CD4-positive, CD25-positive, alpha-beta regulatory T cell (primary cell): Measurements from ENCODE around the gene SARDH. TPM values are rescaled to one million over a fixed set of nuclear protein-coding genes. Genes with fewer than 3 reads are reported as not detected.

Experiments
- ATAC-seq, 2 donors: fragments of 150-1000 bp; cut with Tn5 transposase; one replicate each; pipeline ENCODE4 v1.10.0; 2021; ENCODE audit warnings: low read depth in 2 of 2, moderate number of reproducible peaks in 2 of 2, moderate library complexity in 1 of 2
- DNase-seq, 3 donors: peaks; one replicate each; pipeline versions ENCODE4 v3.0.0 to v3.0.0-alpha.2; 2012 to 2022; ENCODE audit warnings: mixed read lengths in 1 of 3
- H3K27ac ChIP-seq: one replicate; pipeline ENCODE4 v1.7.0; 2013; ENCODE audit warnings: mild to moderate bottlenecking, low read length; ENCODE audit not compliant: insufficient read depth, poor library complexity, severe bottlenecking
- H3K27me3 ChIP-seq: one replicate; pipeline ENCODE4 v1.7.0; 2013; ENCODE audit warnings: low read length; ENCODE audit not compliant: control insufficient read depth, insufficient read depth
- H3K36me3 ChIP-seq: one replicate; pipeline ENCODE4 v1.7.0; 2013; ENCODE audit warnings: mild to moderate bottlenecking, low read length, moderate library complexity; ENCODE audit not compliant: control insufficient read depth, insufficient read depth
- H3K4me1 ChIP-seq: 2 replicates; pipeline ENCODE4 v1.7.0; 2013; ENCODE audit warnings: mild to moderate bottlenecking, low read length; ENCODE audit not compliant: insufficient read depth, control insufficient read depth, poor library complexity, severe bottlenecking
- H3K4me3 ChIP-seq: one replicate; pipeline ENCODE4 v1.7.0; 2013; ENCODE audit warnings: low read depth, mild to moderate bottlenecking, low read length, moderate library complexity
- H3K9me3 ChIP-seq, 2 experiments: 1 replicate in 1 of 2; 2 replicates in 1 of 2; pipeline ENCODE4 v1.7.0; 2013; ENCODE audit warnings: low read length in 2 of 2, mild to moderate bottlenecking in 1 of 2, moderate library complexity in 1 of 2; ENCODE audit not compliant: control insufficient read depth in 2 of 2
- H3K27ac Mint-ChIP-seq, 3 donors: one replicate each; pipeline ENCODE4 v1.8.0; 2020 to 2022; ENCODE audit warnings: mild to moderate bottlenecking in 3 of 3, mixed read lengths in 3 of 3, moderate library complexity in 2 of 3
- H3K27me3 Mint-ChIP-seq: one replicate; pipeline ENCODE4 v1.8.0; 2022; ENCODE audit warnings: mild to moderate bottlenecking, mixed read lengths
- H3K36me3 Mint-ChIP-seq: one replicate; pipeline ENCODE4 v1.8.0; 2020; ENCODE audit warnings: mixed read lengths
- H3K4me1 Mint-ChIP-seq, 4 donors: one replicate each; pipeline ENCODE4 v1.8.0; 2020 to 2022; ENCODE audit warnings: mixed read lengths in 4 of 4, mild to moderate bottlenecking in 1 of 4
- H3K4me3 Mint-ChIP-seq, 4 donors: one replicate each; pipeline ENCODE4 v1.8.0; 2020 to 2022; ENCODE audit warnings: mild to moderate bottlenecking in 4 of 4, mixed read lengths in 4 of 4, moderate library complexity in 3 of 4
- H3K9me3 Mint-ChIP-seq, 7 donors: one replicate each; pipeline ENCODE4 v1.8.0; 2020 to 2022; ENCODE audit warnings: mixed read lengths in 7 of 7, mild to moderate bottlenecking in 3 of 7, moderate library complexity in 2 of 7
- polyA plus RNA-seq, 4 donors: library from polyadenylated mRNA; unstranded; fragments of 300-500 nt; fragmentation: Illumina TruSeq; gene quantifications; one replicate each; pipeline ENCODE4 v1.2.3, GENCODE V29; 2021
- total RNA-seq: library from RNA; stranded (reverse); gene quantifications from one replicate; pipeline ENCODE4 v1.2.3, GENCODE V29; 2022

SARDH gene
- total and polyA plus RNA-seq, 5 donors from 2014 or later, result 5.8 to 15.6 (median 8.4) TPM

GRCh38 chr9:133715295-133715865 lies 22.8 kb downstream of the SARDH start:
- H3K9me3 ChIP-seq, result no peaks in the 10 kb centered on the region
- H3K27me3 ChIP-seq, result no peaks in the 10 kb centered on the region
- Mint-ChIP-seq H3K4me3 (no peak overlapping the region), H3K36me3 (peaks cover 1% of the 10 kb centered on the region), H3K27me3 (no peaks in the 10 kb centered on the region), H3K4me1 (peaks cover 0 to 6% (median 0%) of the 10 kb centered on the region in 4 donors), H3K9me3 (no peaks in the 10 kb centered on the region), H3K27ac (peak overlapping the region in 1 of 3 donors; percentile 86)
- H3K4me1 ChIP-seq, result no peaks in the 10 kb centered on the region
- H3K27ac ChIP-seq, result no peak overlapping the region
- H3K4me3 ChIP-seq, result no peak overlapping the region
- no peak for DNase-seq
- no peaks in the 10 kb centered on the region for H3K36me3 ChIP-seq
- ATAC-seq, result no peak

- H3K27ac Mint-ChIP-seq, result no peak overlapping the region
- no peaks in the 10 kb centered on the region for H3K27me3 Mint-ChIP-seq
These were observed 23.4 kb downstream of the SARDH start for GRCh38 chr9:133714606-133715294.

GRCh38 chr9:133713960-133714495 lies 24.1 kb downstream of the SARDH start:
- Mint-ChIP-seq H3K4me1 (peaks cover 0 to 14% (median 7%) of the 10 kb centered on the region in 4 donors), H3K36me3 (no peaks in the 10 kb centered on the region), H3K9me3 (no peaks in the 10 kb centered on the region), H3K27ac (peak overlapping the region in 1 of 3 donors; percentile 59), H3K4me3 (no peak overlapping the region), H3K27me3 (no peaks in the 10 kb centered on the region)
- H3K4me3 ChIP-seq, result no peak overlapping the region
- H3K36me3 ChIP-seq, result no peaks in the 10 kb centered on the region
- H3K4me1 ChIP-seq, result peaks cover 10% of the 10 kb centered on the region
- ATAC-seq (no peak), DNase-seq (no peak)
- H3K27me3 ChIP-seq, result no peaks in the 10 kb centered on the region
- no peaks in the 10 kb centered on the region for H3K9me3 ChIP-seq
- no peak overlapping the region for H3K27ac ChIP-seq

More at GRCh38 chr9:133714606-133715294, 23.4 kb downstream of the SARDH start:
- H3K4me1 Mint-ChIP-seq, result peaks cover 0 to 6% (median under 1%) of the 10 kb centered on the region in 4 donors
- H3K36me3 Mint-ChIP-seq, result no peaks in the 10 kb centered on the region
- DNase-seq (no peak), ATAC-seq (no peak)
- Histone ChIP-seq H3K4me1 (peaks cover 3% of the 10 kb centered on the region), H3K4me3 (no peak overlapping the region), H3K27ac (no peak overlapping the region), H3K9me3 (no peaks in the 10 kb centered on the region), H3K27me3 (no peaks in the 10 kb centered on the region), H3K36me3 (no peaks in the 10 kb centered on the region)
- H3K9me3 Mint-ChIP-seq, result no peaks in the 10 kb centered on the region
- H3K4me3 Mint-ChIP-seq, result no peak overlapping the region

GRCh38 chr9:133713150-133713959 lies 24.8 kb downstream of the SARDH start:
- H3K4me3 ChIP-seq, result no peak overlapping the region
- Mint-ChIP-seq H3K27ac (peak overlapping the region in 1 of 3 donors; percentile 59), H3K9me3 (no peaks in the 10 kb centered on the region), H3K4me1 (peaks cover 0 to 14% (median 7%) of the 10 kb centered on the region in 4 donors), H3K27me3 (no peaks in the 10 kb centered on the region), H3K4me3 (no peak overlapping the region), H3K36me3 (no peaks in the 10 kb centered on the region)
- ATAC-seq, result no peak
- H3K4me1 ChIP-seq, result peaks cover 15% of the 10 kb centered on the region
- H3K27ac ChIP-seq, result no peak overlapping the region
- no peaks in the 10 kb centered on the region for H3K9me3 ChIP-seq
- DNase-seq, result no peak
- no peaks in the 10 kb centered on the region for H3K36me3 ChIP-seq
- no peaks in the 10 kb centered on the region for H3K27me3 ChIP-seq

GRCh38 chr9:133712221-133713100 lies 25.7 kb downstream of the SARDH start:
- no peak for DNase-seq
- Mint-ChIP-seq H3K27ac (no peak overlapping the region), H3K27me3 (no peaks in the 10 kb centered on the region), H3K9me3 (no peaks in the 10 kb centered on the region), H3K36me3 (no peaks in the 10 kb centered on the region), H3K4me1 (peaks cover 0 to 14% (median 7%) of the 10 kb centered on the region in 4 donors), H3K4me3 (no peak overlapping the region)
- H3K9me3 ChIP-seq, result no peaks in the 10 kb centered on the region
- ATAC-seq, result no peak
- no peaks in the 10 kb centered on the region for H3K36me3 ChIP-seq
- no peak overlapping the region for H3K4me3 ChIP-seq
- no peaks in the 10 kb centered on the region for H3K27me3 ChIP-seq
- H3K27ac ChIP-seq, result no peak overlapping the region
- peaks cover 15% of the 10 kb centered on the region for H3K4me1 ChIP-seq

- Mint-ChIP-seq H3K27me3 (no peaks in the 10 kb centered on the region), H3K4me1 (peaks cover 0 to 19% (median 10%) of the 10 kb centered on the region in 4 donors), H3K36me3 (no peaks in the 10 kb centered on the region), H3K4me3 (no peak overlapping the region), H3K9me3 (no peaks in the 10 kb centered on the region), H3K27ac (no peak overlapping the region)
- no peak overlapping the region for H3K4me3 ChIP-seq
- no peaks in the 10 kb centered on the region for H3K36me3 ChIP-seq
- ATAC-seq (no peak), DNase-seq (no peak)
- peaks cover 15% of the 10 kb centered on the region for H3K4me1 ChIP-seq
- H3K27ac ChIP-seq, result no peak overlapping the region
- H3K27me3 ChIP-seq, result no peaks in the 10 kb centered on the region
- no peaks in the 10 kb centered on the region for H3K9me3 ChIP-seq
These were observed 26.5 kb downstream of the SARDH start for GRCh38 chr9:133711428-133712220.
